ENCODE measurements around the gene JARID2. TPM values are rescaled to one million over a fixed set of nuclear protein-coding genes. Genes with fewer than 3 reads are reported as not detected.
"Not testable (repeated sequence)": the region's sequence is repeated elsewhere in the genome, so short reads cannot be mapped to it uniquely, and the experiment has no call there.

Gene JARID2
- total RNA-seq, 2 donors from 2014 or later, result 10.0 to 11.2 TPM

- intact Hi-C loops (cut with DNase I, micrococcal nuclease), result no loop called here
- DNase-seq, result no peak
- ATAC-seq, result peak; percentile 73
Observed at GRCh38 chr6:15279047-15279661, 33.3 kb downstream of the JARID2 start.

DNA sequence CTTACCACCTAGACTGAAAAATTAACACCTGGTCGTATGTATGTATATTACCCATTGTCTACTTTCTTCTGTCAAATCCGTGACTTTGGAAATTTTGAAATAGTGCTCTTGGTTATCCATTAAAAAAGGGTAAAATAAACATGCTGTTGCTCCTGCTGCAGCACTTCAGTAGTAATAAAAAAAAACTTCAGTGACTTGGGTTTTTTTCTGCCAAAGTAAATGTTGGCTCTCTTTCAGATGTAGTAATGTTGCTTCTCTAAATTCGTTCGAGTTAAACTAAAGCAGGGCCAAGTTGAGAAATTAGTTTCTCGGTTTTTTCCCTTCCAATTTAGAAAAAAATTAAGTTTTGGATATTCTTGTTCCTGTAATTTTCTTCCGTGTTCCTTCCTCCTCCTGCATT lies 34.2 kb downstream of the JARID2 start:
- DNase-seq, result no peak
- intact Hi-C loops (cut with DNase I, micrococcal nuclease), result no loop called here
- peak; percentile 73 for ATAC-seq

GRCh38 chr6:15280961-15281360 lies 35.1 kb downstream of the JARID2 start:
- ATAC-seq (no peak), DNase-seq (no peak)
- intact Hi-C loops (cut with DNase I, micrococcal nuclease), result no loop called here

DNA sequence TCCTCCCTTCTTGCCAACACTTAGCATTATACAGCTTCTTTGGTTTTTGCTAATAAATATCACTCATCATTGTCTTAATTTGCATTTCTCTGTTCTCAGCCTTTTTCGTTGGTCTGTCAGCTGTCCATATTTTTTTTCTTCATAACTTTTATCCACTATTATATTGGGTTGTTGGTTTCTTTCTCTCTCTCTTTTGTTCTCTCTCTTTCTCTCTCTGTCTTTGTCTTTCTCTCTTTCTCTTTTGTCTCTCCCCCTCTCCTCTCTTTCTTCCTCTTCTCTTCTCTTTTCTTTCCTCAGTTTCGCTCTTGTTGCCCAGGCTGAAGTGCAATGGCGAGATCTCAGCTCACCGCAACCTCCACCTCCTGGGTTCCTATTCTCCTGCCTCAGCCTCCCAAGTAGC lies 36.5 kb downstream of the JARID2 start:
- no peak for DNase-seq
- intact Hi-C loops (cut with DNase I, micrococcal nuclease), result no loop called here

GRCh38 chr6:15283986-15284361 lies 38.1 kb downstream of the JARID2 start:
- DNase-seq (no peak), ATAC-seq (no peak)
- intact Hi-C loops (cut with DNase I, micrococcal nuclease), result no loop called here

More for the DNA sequence above, 36.5 kb downstream of the JARID2 start:
- no peak for ATAC-seq

DNA sequence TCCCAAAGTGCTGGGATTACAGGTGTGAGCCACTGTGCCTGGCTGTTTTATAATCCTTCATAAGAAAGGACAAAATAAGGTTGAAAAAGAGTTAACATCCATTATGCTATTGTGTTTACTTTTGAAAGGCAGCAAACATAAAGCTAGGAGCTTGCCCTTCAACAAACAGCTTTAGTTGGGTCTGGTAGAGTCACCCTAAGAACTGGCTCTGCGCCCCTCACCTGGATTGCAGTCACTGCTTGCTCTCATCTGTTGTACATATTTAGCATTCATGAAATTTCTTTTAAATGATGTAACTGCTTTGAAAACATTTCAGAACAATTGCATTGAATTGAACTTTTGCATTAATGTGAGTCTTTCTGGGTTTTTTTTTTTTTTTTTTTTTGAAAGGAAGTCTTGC lies 38.9 kb downstream of the JARID2 start:
- ATAC-seq (no peak), DNase-seq (no peak)
- intact Hi-C loops (cut with DNase I, micrococcal nuclease), result no loop called here

- DNase-seq (no peak), ATAC-seq (no peak)
- intact Hi-C loops (cut with DNase I, micrococcal nuclease), result no loop called here
Observed at GRCh38 chr6:15285682-15286294, 39.9 kb downstream of the JARID2 start.

- DNase-seq, result no peak
- peak; percentile 37 for ATAC-seq
- intact Hi-C loops (cut with DNase I, micrococcal nuclease), result no loop called here
Observed at GRCh38 chr6:15287670-15288375, 42.0 kb downstream of the JARID2 start.

DNA sequence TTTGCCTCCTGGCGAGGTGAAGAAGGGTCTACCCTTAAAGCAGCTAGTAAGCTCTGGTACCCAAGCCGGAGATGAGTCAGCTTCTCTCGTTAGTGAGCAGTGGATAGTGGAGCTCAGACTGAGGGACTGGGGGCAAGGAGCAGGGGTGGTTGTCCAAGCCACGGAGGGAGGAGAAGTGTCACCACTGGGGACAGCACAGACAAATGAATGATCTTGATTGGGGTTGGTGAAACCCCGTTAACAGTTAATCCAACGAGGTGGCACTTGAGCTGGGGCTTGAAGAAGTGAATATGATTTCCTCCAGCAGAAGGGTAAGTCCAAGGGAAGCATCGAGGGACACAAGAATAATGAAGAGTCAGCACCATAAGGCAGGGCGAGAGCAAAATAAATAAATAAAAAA lies 43.0 kb downstream of the JARID2 start:
- intact Hi-C loops (cut with DNase I, micrococcal nuclease), result no loop called here
- ATAC-seq, result no peak
- DNase-seq, result no peak

DNA sequence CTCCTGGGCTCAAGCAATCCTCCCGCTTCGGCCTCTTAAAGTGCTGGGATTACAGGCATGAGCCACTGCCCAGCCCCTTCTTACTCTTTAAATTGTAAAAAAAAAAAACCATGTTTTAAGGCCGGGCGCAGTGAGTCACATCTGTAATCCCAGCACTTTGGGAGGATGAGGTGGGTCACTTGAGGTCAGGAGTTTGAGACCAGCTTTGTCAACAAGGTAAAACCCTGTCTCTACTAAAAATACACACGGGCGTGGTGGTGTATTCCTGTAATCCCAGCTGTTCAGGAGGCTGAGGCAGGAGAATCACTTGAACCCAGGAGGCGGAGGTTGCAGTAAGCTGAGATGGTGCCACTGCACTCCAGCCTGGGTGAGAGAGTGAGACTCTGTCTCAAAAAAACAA lies 43.6 kb downstream of the JARID2 start:
- DNase-seq; ATAC-seq; intact Hi-C loops (cut with DNase I, micrococcal nuclease): not testable (repeated sequence)

- ATAC-seq, result peak; percentile 53
- no peak for DNase-seq
- intact Hi-C loops (cut with DNase I, micrococcal nuclease), result no loop called here
Observed at GRCh38 chr6:15290067-15290680, 44.3 kb downstream of the JARID2 start.

GRCh38 chr6:15290962-15291704 lies 45.3 kb downstream of the JARID2 start:
- intact Hi-C loops (cut with DNase I, micrococcal nuclease), result no loop called here
- DNase-seq (no peak), ATAC-seq (no peak)

DNA sequence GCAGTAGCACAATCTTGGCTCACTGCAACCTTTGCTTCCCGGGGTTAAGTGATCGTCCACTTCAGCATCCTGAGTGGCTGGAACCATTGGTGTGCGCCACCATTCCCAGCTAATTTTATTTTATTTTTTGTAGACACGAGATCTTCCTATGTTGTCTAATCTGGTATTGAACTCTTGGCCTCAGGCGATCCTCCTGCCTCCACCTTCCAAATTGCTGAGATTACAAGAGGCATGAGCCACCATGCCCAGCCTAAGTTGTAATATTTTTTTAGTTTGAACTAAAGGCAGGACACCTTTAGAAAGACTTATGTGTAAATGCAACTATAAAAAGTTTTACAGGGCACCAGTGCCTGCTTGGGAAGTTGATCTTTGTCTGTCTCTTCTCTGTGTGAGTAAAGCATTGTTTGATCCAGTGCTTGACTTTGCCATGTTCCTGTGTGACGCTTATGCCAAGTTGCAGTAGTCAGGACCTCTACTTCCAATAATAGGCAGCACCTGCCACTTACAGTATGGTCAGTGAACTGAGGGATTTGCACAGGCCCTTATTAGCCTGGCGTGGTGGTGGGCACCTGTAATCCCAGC lies 46.9 kb downstream of the JARID2 start:
- ATAC-seq, result peak; percentile 65
- intact Hi-C loops (cut with DNase I, micrococcal nuclease), result no loop called here

DNA sequence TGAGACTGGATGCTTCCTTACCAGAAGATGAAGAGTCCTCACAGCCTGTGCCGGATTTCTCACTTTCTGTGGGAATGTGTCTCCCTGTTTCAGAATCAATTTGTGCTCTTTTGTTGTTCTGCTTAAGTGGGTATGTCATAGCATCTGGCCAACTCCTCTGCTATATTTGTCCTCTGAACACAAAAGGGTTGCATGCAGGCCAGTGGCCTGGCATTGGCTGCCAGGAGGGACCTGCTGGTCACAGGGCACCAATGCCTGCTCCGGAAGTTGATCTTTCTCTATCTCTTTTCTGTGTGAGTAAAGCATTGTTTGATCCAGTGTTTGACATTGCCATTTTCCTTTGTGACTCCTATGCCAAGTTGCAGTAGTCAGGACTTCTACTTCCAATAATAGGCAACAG lies 47.8 kb downstream of the JARID2 start:
- intact Hi-C loops (cut with DNase I, micrococcal nuclease), result no loop called here
- ATAC-seq (no peak), DNase-seq (no peak)

More for the DNA sequence above, 46.9 kb downstream of the JARID2 start:
- no peak for DNase-seq

- ATAC-seq (no peak), DNase-seq (no peak)
- intact Hi-C loops (cut with DNase I, micrococcal nuclease), result no loop called here
Observed at GRCh38 chr6:15294504-15294903, 48.6 kb downstream of the JARID2 start.

DNA sequence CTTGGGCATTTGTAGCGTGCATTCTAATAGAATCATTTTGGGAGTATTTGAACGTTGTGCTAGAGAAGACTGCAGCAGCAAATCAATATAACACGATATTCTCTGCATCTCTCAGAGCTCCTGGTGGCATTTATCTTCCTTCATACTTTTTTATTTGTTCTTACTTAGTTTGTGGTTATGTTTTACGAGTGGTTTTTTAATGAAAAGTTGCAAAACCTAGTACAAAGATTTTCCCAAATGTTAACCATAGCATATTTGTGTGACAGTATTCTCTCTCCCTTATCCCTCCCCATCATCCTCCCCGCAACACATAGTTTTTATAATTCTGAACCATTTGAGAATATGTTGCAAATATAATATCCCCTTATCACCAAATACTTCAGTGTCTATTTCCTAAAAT lies 50.4 kb downstream of the JARID2 start:
- intact Hi-C loops (cut with DNase I, micrococcal nuclease), result no loop called here

DNA sequence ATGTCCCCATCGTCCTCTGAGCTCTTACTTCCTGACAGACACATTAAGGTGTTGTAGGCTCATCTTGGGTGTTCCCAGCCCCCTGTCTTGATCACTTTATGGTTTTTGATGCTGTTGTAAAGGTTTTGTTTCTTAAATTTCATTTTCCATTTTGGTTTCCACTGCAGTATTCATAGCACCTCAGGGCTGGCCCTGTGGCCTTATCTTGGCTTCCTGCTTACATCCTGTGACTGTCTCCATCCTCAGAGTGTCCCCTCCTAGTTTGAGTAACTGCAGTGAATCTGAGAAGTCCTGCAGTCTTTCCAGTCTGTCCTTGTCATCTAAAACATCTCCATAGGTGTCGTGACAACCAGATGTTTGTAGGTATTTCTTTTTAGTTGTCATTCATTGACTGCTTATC lies 50.9 kb downstream of the JARID2 start:
- ATAC-seq (no peak), DNase-seq (no peak)
- intact Hi-C loops (cut with DNase I, micrococcal nuclease), result no loop called here

More for the DNA sequence above, 50.4 kb downstream of the JARID2 start:
- ATAC-seq, result no peak
- DNase-seq, result no peak

- ATAC-seq; intact Hi-C loops (cut with DNase I, micrococcal nuclease); DNase-seq: not testable (repeated sequence)
Observed at GRCh38 chr6:15297167-15297566, 51.3 kb downstream of the JARID2 start.

All from left colon (tissue), 2 donors.